ENCODE measurements around the gene CD96. TPM values are rescaled to one million over a fixed set of nuclear protein-coding genes. Genes with fewer than 3 reads are reported as not detected.

Gene CD96
- total and polyA plus RNA-seq, 2 donors (not counting 3 experiments of a cell fraction or from before 2014, with no cell fraction given), result not detected

DNA sequence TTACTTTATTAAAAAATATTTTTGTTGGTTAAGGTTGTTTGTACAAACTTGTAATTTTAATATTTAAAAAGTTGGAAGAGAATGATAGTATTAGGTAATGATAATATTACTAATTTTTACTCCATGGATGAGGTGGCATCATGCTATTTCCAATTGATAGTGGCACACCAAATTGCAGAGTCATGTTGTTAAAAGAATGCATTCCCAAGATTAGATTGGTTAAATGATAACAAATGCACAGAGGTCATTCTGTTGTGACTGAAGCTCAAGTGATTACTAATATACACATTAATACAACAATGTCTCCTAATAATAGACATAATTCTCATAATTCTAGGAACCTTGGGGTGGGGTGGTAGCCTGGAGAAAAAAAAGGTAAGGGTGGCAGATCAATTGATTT is 126.3 kb downstream of the CD96 start:
- no peaks in the 10 kb centered on the region for H3K9me3 ChIP-seq (replicated peaks; ENCODE audit: control insufficient read depth, insufficient read depth, low read length)
- H3K4me2 ChIP-seq (ENCODE audit: insufficient read depth, low read length), result no peak overlapping the region
- BruUV-seq (replicated peaks), result no TSS peak
- FAIRE-seq (no peak), DNase-seq (ENCODE audit: low read depth, low spot score) (no peak)
- H3K9me1 ChIP-seq (replicated peaks; ENCODE audit: control insufficient read depth, extremely low read depth, insufficient read depth, low read length), result no peaks in the 10 kb centered on the region
- H3K36me3 ChIP-seq (ENCODE audit: control insufficient read depth in 2 of 2, extremely low read depth in 1 of 2, insufficient read depth in 2 of 2, low read length in 2 of 2), result no peaks in the 10 kb centered on the region
- CTCF ChIA-PET, result interaction anchor here (1.0 to 2.3 kb wide), 24 partner anchors 9 to 443 kb away, joined by 3 to 18 read pairs (median 6); partner anchors contain the start of genes ABHD10 and PHLDB2
- dilution Hi-C loops (cut with MboI; ENCODE audit: extremely low pct_ligation_motif_present, low sequenced_read_pairs), result no loop called here
- POLR2A ChIA-PET, result interaction anchor here (0.6 kb wide), 1 partner anchor 47 kb away, joined by 3 read pairs; no protein-coding TSS in a partner anchor
- TF ChIP-seq MYC (IDR thresholded peaks at IDR 0.05; ENCODE audit: low read depth, low read length) (no peak), EZH2 (IDR thresholded peaks at IDR 0.05; ENCODE audit: borderline replicate concordance, low read depth, low read length, severe bottlenecking) (no peak), POLR2A (IDR thresholded peaks at IDR 0.05; ENCODE audit: low read depth, low read length) (no peak), CTCF (IDR thresholded peaks at IDR 0.05; ENCODE audit: extremely low read depth in 1 of 2, insufficient read depth in 1 of 2, low read depth in 1 of 2, low read length in 2 of 2) (no peak), FOS (IDR thresholded peaks at IDR 0.05; ENCODE audit: borderline replicate concordance, insufficient read depth, low read length) (no peak), POLR2AphosphoS5 (IDR thresholded peaks at IDR 0.05; ENCODE audit: insufficient read depth, low read depth, low read length) (no peak), JUN (IDR thresholded peaks at IDR 0.05; ENCODE audit: borderline replicate concordance, insufficient read depth, insufficient read length, low read depth) (no peak), GATA2 (IDR thresholded peaks at IDR 0.05; ENCODE audit: insufficient read depth, insufficient read length, low read depth, low read length) (no peak)
- TF ChIP-seq, protein P1, sequence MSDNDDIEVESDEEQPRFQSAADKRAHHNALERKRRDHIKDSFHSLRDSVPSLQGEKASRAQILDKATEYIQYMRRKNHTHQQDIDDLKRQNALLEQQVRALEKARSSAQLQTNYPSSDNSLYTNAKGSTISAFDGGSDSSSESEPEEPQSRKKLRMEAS (IDR thresholded peaks at IDR 0.05; ENCODE audit: insufficient read depth, insufficient read length), result no peak
- H3K79me2 ChIP-seq (ENCODE audit: control insufficient read depth, insufficient read depth, low read length), result no peaks in the 10 kb centered on the region
- no peaks in the 10 kb centered on the region for H4K20me1 ChIP-seq (replicated peaks; ENCODE audit: control insufficient read depth, extremely low read depth, insufficient read depth, low read length)
- H3K27ac ChIP-seq (ENCODE audit: insufficient read depth, low read depth, low read length), result no peak overlapping the region
- no peak overlapping the region for H2AFZ ChIP-seq (ENCODE audit: low read depth, low read length)
- H3K4me1 ChIP-seq (ENCODE audit: control insufficient read depth, extremely low read depth, insufficient read depth, low read length), result peaks cover 27% of the 10 kb centered on the region
- H3K9ac ChIP-seq (replicated peaks; ENCODE audit: extremely low read depth, insufficient read depth, low read length), result no peak overlapping the region
- no peak overlapping the region for H3K4me3 ChIP-seq (replicated peaks in 1 of 3; ENCODE audit: insufficient read depth in 1 of 3, low read depth in 1 of 3, low read length in 3 of 3)
- H3K27me3 ChIP-seq (ENCODE audit: control insufficient read depth in 2 of 2, insufficient read depth in 2 of 2, low read length in 2 of 2), result no peaks in the 10 kb centered on the region
- intact Hi-C loops (cut with micrococcal nuclease), result loop anchor here (2.0 kb wide), 2 partner anchors 196 to 374 kb away; no protein-coding TSS in a partner anchor

All from endothelial cell of umbilical vein (primary cell).